GM23338 (cell line): Measurements from ENCODE around the gene EGFL7. TPM values are rescaled to one million over a fixed set of nuclear protein-coding genes. Genes with fewer than 3 reads are reported as not detected.

Experiments
- ATAC-seq: fragments of 200-7000 bp; cut with Tn5 transposase; 3 replicates; pipeline ENCODE4 v1.9.1; 2020
- DNase-seq: peaks from one replicate; pipeline ENCODE4 v3.0.0-alpha.2; 2015; ENCODE audit warnings: low spot score
- H2AFZ ChIP-seq: fragments of 200-600 bp; sonication (generic); 2 replicates; pipeline ENCODE4 v1.8.0; 2016; ENCODE audit warnings: antibody characterized with exemption, mild to moderate bottlenecking, moderate library complexity
- H3F3A ChIP-seq: fragments of 200-600 bp; sonication (generic); replicated peaks from 2 replicates; pipeline ENCODE4 v1.8.0; 2017; ENCODE audit warnings: antibody characterized with exemption, mixed run types, low read depth
- H3K27ac ChIP-seq: fragments of 200-600 bp; sonication (generic); 2 replicates; pipeline ENCODE4 v1.6.1; 2016; ENCODE audit warnings: low read depth
- H3K27me3 ChIP-seq: fragments of 200-600 bp; sonication (generic); 2 replicates; pipeline ENCODE4 v1.8.0; 2016; ENCODE audit warnings: mild to moderate bottlenecking, mixed run types, moderate library complexity; ENCODE audit not compliant: insufficient read depth
- H3K36me3 ChIP-seq: fragments of 200-600 bp; sonication (generic); 2 replicates; pipeline ENCODE4 v1.8.0; 2016; ENCODE audit warnings: mild to moderate bottlenecking; ENCODE audit not compliant: insufficient read depth
- H3K4me1 ChIP-seq: fragments of 200-600 bp; sonication (generic); 2 replicates; pipeline ENCODE4 v1.8.0; 2016; ENCODE audit warnings: mild to moderate bottlenecking, moderate library complexity; ENCODE audit not compliant: insufficient read depth
- H3K4me2 ChIP-seq: fragments of 200-600 bp; sonication (generic); 2 replicates; pipeline ENCODE4 v1.7.1; 2017; ENCODE audit warnings: mixed run types
- H3K4me3 ChIP-seq: fragments of 200-600 bp; sonication (generic); 2 replicates; pipeline ENCODE4 v1.6.1; 2016; ENCODE audit warnings: mixed run types
- H3K79me2 ChIP-seq: fragments of 200-600 bp; sonication (generic); replicated peaks from 2 replicates; pipeline ENCODE4 v1.8.0; 2017; ENCODE audit warnings: mild to moderate bottlenecking; ENCODE audit not compliant: insufficient read depth
- H3K9me2 ChIP-seq: fragments of 200-600 bp; sonication (generic); 2 replicates; pipeline ENCODE4 v1.8.0; 2017; ENCODE audit not compliant: insufficient read depth
- H4K20me1 ChIP-seq: fragments of 200-600 bp; sonication (generic); replicated peaks from 2 replicates; pipeline ENCODE4 v1.8.0; 2017; ENCODE audit warnings: mild to moderate bottlenecking; ENCODE audit not compliant: insufficient read depth
- H3K27ac Mint-ChIP-seq: 2 replicates; pipeline ENCODE4 v1.8.0; 2020; ENCODE audit warnings: inconsistent platforms, mild to moderate bottlenecking, moderate library complexity, mixed read lengths
- H3K27me3 Mint-ChIP-seq: 3 replicates; pipeline ENCODE4 v1.8.0; 2022; ENCODE audit warnings: low read depth, mild to moderate bottlenecking, moderate library complexity, mixed read lengths, inconsistent platforms; ENCODE audit not compliant: insufficient read depth, poor library complexity
- H3K36me3 Mint-ChIP-seq: 3 replicates; pipeline ENCODE4 v1.8.0; 2021; ENCODE audit warnings: low read depth, mild to moderate bottlenecking, inconsistent platforms, moderate library complexity, mixed read lengths
- H3K4me1 Mint-ChIP-seq: 3 replicates; pipeline ENCODE4 v1.8.0; 2020; ENCODE audit warnings: mild to moderate bottlenecking, inconsistent platforms, mixed read lengths
- H3K4me3 Mint-ChIP-seq: 3 replicates; pipeline ENCODE4 v1.8.0; 2021; ENCODE audit warnings: moderate library complexity, mild to moderate bottlenecking, inconsistent platforms, mixed read lengths
- H3K9me3 Mint-ChIP-seq: 3 replicates; pipeline ENCODE4 v1.8.0; 2020; ENCODE audit warnings: moderate library complexity, mild to moderate bottlenecking, inconsistent platforms, mixed read lengths
- EZH2 ChIP-seq: fragments of 200-600 bp; sonication (generic); IDR thresholded peaks from one replicate; pipeline ENCODE4 v1.8.0; 2017; ENCODE audit warnings: antibody characterized with exemption, mild to moderate bottlenecking, low read depth; ENCODE audit not compliant: unreplicated experiment
- EZH2phosphoT487 ChIP-seq: fragments of 200-600 bp; sonication (generic); IDR thresholded peaks from one replicate; pipeline ENCODE4 v1.8.1; 2018; ENCODE audit warnings: antibody characterized with exemption; ENCODE audit not compliant: unreplicated experiment
- JUNB ChIP-seq: IDR thresholded peaks from one replicate; pipeline ENCODE4 v1.6.1; 2016; ENCODE audit warnings: antibody characterized with exemption; ENCODE audit not compliant: unreplicated experiment
- NANOG ChIP-seq: IDR thresholded peaks from 2 replicates; pipeline ENCODE4 v1.6.1; 2016; ENCODE audit warnings: antibody characterized with exemption, borderline replicate concordance
- STAT1 ChIP-seq: IDR thresholded peaks from one replicate; pipeline ENCODE4 v1.6.1; 2016; ENCODE audit warnings: antibody characterized with exemption; ENCODE audit not compliant: unreplicated experiment
- ZNF462 ChIP-seq: fragments of 250-450 bp; sonication (Bioruptor Pico); IDR thresholded peaks from 2 replicates; pipeline ENCODE4 v1.5.0; 2020; ENCODE audit warnings: mild to moderate bottlenecking, moderate library complexity
- polyA plus RNA-seq: library from polyadenylated mRNA; unstranded; fragments of >200 nt; fragmentation: Nextera tagmentation; extraction: Ambion mirVana; gene quantifications from 2 replicates; pipeline ENCODE4 v1.2.1, GENCODE V29; 2016
- total RNA-seq: library from RNA; depleted of rRNA; stranded (reverse); fragments of >200 nt; shearing (Covaris generic); gene quantifications from 2 replicates; pipeline ENCODE4 v1.2.3, GENCODE V29; 2014
- TF ChIP-seq, protein P1 (sequence below), 2 experiments: fragments of 200-600 bp in 1 of 2; sonication (generic) in 1 of 2; conservative IDR thresholded peaks; 2 replicates each; pipeline versions ENCODE4 v1.5.1 to v1.6.1; 2016 to 2017; ENCODE audit warnings: antibody characterized with exemption in 2 of 2, low read depth in 2 of 2, mild to moderate bottlenecking in 2 of 2, moderate library complexity in 1 of 2

EGFL7 gene
- total and polyA plus RNA-seq, 2 experiments from 2014 or later = 44.4 to 60.8 TPM

- Histone ChIP-seq H3K36me3 (no peaks in the 10 kb centered on the region), H3K4me3 (no peak overlapping the region), H3K9me2 (no peaks in the 10 kb centered on the region), H3K27me3 (no peaks in the 10 kb centered on the region), H3K4me2 (no peak overlapping the region), H4K20me1 (peaks cover 11% of the 10 kb centered on the region), H3K79me2 (peaks cover 10% of the 10 kb centered on the region; the same call in 1 of the 2 replicates), H3K4me1 (no peaks in the 10 kb centered on the region; the same call in 1 of the 2 replicates), H2AFZ (no peak overlapping the region), H3K27ac (no peak overlapping the region), H3F3A (no peaks in the 10 kb centered on the region; the same call in 1 of the 2 replicates)
- H3K36me3 Mint-ChIP-seq = peaks cover 6% of the 10 kb centered on the region; the same call in 2 of the 3 replicates
- H3K27ac Mint-ChIP-seq = no peak overlapping the region
- H3K9me3 Mint-ChIP-seq = no peaks in the 10 kb centered on the region
- H3K27me3 Mint-ChIP-seq = peaks cover 20% of the 10 kb centered on the region
- ATAC-seq (no peak), DNase-seq (no peak)
- H3K4me1 Mint-ChIP-seq = peaks cover 8% of the 10 kb centered on the region
- H3K4me3 Mint-ChIP-seq = no peak overlapping the region
- TF ChIP-seq EZH2phosphoT487 (no peak), ZNF462 (no peak), NANOG (no peak), EZH2 (no peak), JUNB (no peak), STAT1 (no peak)
- TF ChIP-seq, protein P1, sequence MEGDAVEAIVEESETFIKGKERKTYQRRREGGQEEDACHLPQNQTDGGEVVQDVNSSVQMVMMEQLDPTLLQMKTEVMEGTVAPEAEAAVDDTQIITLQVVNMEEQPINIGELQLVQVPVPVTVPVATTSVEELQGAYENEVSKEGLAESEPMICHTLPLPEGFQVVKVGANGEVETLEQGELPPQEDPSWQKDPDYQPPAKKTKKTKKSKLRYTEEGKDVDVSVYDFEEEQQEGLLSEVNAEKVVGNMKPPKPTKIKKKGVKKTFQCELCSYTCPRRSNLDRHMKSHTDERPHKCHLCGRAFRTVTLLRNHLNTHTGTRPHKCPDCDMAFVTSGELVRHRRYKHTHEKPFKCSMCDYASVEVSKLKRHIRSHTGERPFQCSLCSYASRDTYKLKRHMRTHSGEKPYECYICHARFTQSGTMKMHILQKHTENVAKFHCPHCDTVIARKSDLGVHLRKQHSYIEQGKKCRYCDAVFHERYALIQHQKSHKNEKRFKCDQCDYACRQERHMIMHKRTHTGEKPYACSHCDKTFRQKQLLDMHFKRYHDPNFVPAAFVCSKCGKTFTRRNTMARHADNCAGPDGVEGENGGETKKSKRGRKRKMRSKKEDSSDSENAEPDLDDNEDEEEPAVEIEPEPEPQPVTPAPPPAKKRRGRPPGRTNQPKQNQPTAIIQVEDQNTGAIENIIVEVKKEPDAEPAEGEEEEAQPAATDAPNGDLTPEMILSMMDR (conservative IDR thresholded peaks at IDR 0.05; ENCODE audit: low read depth in 2 of 2) = no peak
Measured at GRCh38 chr9:136717399-136717798, 54.7 kb downstream of the EGFL7 start.
